GM13977 (cell line): ENCODE data around the gene PUS3.
A peak's percentile ranks its signal among the peaks of the same experiment; 100 is the strongest.

Source experiments
- DNase-seq: peaks from one replicate; pipeline ENCODE4 v3.0.0; 2012; ENCODE audit warnings: low spot score
- CTCF ChIP-seq: IDR thresholded peaks from 2 replicates; pipeline ENCODE4 v1.5.1; 2012; ENCODE audit warnings: mild to moderate bottlenecking, control low read depth; ENCODE audit not compliant: insufficient read depth; ENCODE audit errors: extremely low read depth, missing control alignments
- in situ Hi-C: fragments of 300-500 bp; cut with MboI; formaldehyde crosslinking; loops from one replicate; pipeline ENCODE4 v1.12.0; 2022; ENCODE audit warnings: low sequenced_read_pairs, low pct_unique_long_range_greater_than_20kb, mixed read lengths, inconsistent platforms; ENCODE audit not compliant: unreplicated experiment

PUS3 gene

GRCh38 chr11:125926682-125927081 lies 23.7 kb upstream of the PUS3 start:
- in situ Hi-C loops = no loop called here
- no peak for DNase-seq
- TF ChIP-seq CTCF = no peak

- DNase-seq = no peak
- no peak for TF ChIP-seq CTCF
- in situ Hi-C loops = no loop called here
These were observed 22.8 kb upstream of the PUS3 start for GRCh38 chr11:125925804-125926203.

GRCh38 chr11:125925247-125925740 lies 22.3 kb upstream of the PUS3 start:
- in situ Hi-C loops = no loop called here
- no peak for DNase-seq
- no peak for TF ChIP-seq CTCF

GRCh38 chr11:125924384-125925007 lies 21.5 kb upstream of the PUS3 start:
- no peak for DNase-seq
- in situ Hi-C loops = loop anchor here (5.0 kb wide), 1 partner anchor 268 kb away; no protein-coding TSS in a partner anchor
- no peak for TF ChIP-seq CTCF

DNA sequence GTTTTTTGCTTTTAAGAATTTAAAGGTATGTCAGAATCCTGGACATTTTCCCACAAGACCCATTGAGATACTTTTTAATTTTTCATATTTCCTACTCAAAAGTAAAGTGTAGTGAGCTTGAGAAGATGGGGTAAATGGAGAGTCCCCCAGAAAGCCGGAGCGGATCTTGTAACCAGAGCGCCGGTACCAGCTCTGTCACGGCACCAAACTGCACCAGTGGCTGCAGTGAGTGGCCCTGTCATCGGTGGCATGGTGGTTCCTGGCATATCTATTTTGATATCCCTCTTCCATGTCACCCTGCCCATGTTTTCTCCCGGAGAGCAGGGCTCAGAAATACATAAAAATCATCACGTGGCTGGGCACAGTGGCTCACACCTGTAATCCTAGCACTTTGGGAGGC lies 20.6 kb upstream of the PUS3 start:
- in situ Hi-C loops = loop anchor here (5.0 kb wide), 1 partner anchor 269 kb away; no protein-coding TSS in a partner anchor
- no peak for TF ChIP-seq CTCF
- DNase-seq = no peak

DNA sequence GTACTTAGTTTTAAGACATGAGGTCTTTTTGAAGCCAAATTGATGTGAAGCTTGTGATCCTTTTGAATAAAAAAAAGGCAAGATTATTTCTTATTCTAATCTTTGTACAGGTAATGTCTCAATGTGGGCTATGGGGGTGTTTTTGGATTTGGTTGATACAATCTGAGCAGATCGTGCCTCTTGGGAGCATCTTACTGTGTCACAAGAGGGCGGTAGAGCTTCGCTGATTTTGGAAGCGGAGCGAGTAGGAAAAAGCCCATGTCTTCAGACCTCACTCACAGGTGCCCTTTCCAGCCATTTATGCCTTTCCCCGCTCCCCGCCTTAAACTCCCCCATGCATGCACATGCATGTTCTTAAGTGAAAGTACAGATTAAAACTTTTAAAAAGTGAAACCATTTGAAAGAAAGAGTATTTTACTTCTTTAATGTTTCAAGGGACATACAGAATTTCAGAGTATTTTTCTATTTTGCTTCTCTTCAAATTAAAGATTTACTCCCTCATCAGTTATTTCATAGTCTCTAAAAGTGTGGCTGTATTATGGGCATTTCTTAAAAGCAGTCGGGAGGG lies 20.1 kb upstream of the PUS3 start:
- peak; percentile 76 for DNase-seq
- in situ Hi-C loops = loop anchor here (5.0 kb wide), 1 partner anchor 269 kb away; no protein-coding TSS in a partner anchor
- peak; percentile 84 for TF ChIP-seq CTCF
